Nephron progenitor cell (in vitro differentiated cells): ENCODE results near the gene C1GALT1C1.

Experiments
- DNase-seq: peaks from one replicate; pipeline ENCODE4 v3.0.0; 2021
- H3K27ac Mint-ChIP-seq: 2 replicates; pipeline ENCODE4 v1.8.0; 2021; ENCODE audit warnings: mild to moderate bottlenecking, moderate library complexity, mixed read lengths
- H3K27me3 Mint-ChIP-seq: 2 replicates; pipeline ENCODE4 v1.8.0; 2021; ENCODE audit warnings: mild to moderate bottlenecking, low read depth, mixed read lengths; ENCODE audit not compliant: poor library complexity
- H3K36me3 Mint-ChIP-seq: 2 replicates; pipeline ENCODE4 v1.8.0; 2021; ENCODE audit warnings: low read depth, mixed read lengths
- H3K4me1 Mint-ChIP-seq: 2 replicates; pipeline ENCODE4 v1.8.0; 2021; ENCODE audit warnings: mixed read lengths
- H3K4me3 Mint-ChIP-seq: 2 replicates; pipeline ENCODE4 v1.8.0; 2021; ENCODE audit warnings: mild to moderate bottlenecking, moderate library complexity, mixed read lengths
- H3K9me3 Mint-ChIP-seq: 2 replicates; pipeline ENCODE4 v1.8.0; 2021; ENCODE audit warnings: mild to moderate bottlenecking, moderate library complexity, mixed read lengths
- CTCF ChIP-seq: fragments of 200-600 bp; sonication (generic); IDR thresholded peaks from 2 replicates; pipeline ENCODE4 v1.5.0; 2021; ENCODE audit warnings: antibody characterized with exemption

C1GALT1C1 gene

GRCh38 chrX:120647127-120647526 lies 17.3 kb upstream of the C1GALT1C1 start:
- Mint-ChIP-seq H3K36me3 (no peaks in the 10 kb centered on the region), H3K27ac (no peak overlapping the region), H3K9me3 (peaks cover 57% of the 10 kb centered on the region), H3K4me1 (no peaks in the 10 kb centered on the region), H3K4me3 (no peak overlapping the region), H3K27me3 (no peaks in the 10 kb centered on the region)
- DNase-seq = no peak
- no peak for TF ChIP-seq CTCF

GRCh38 chrX:120642871-120643270 lies 13.0 kb upstream of the C1GALT1C1 start:
- no peaks in the 10 kb centered on the region for H3K36me3 Mint-ChIP-seq
- no peak for DNase-seq

GRCh38 chrX:120638619-120639018 lies 8.8 kb upstream of the C1GALT1C1 start:
- TF ChIP-seq CTCF = no peak
- Mint-ChIP-seq H3K9me3 (peaks cover 33% of the 10 kb centered on the region), H3K4me3 (no peak overlapping the region)

More at GRCh38 chrX:120642871-120643270, 13.0 kb upstream of the C1GALT1C1 start:
- no peaks in the 10 kb centered on the region for H3K27me3 Mint-ChIP-seq
- peaks cover 47% of the 10 kb centered on the region for H3K9me3 Mint-ChIP-seq
- no peak overlapping the region for H3K4me3 Mint-ChIP-seq
- TF ChIP-seq CTCF = no peak
- no peak overlapping the region for H3K27ac Mint-ChIP-seq
- no peaks in the 10 kb centered on the region for H3K4me1 Mint-ChIP-seq

GRCh38 chrX:120625371-120625770 lies 4.5 kb downstream of the C1GALT1C1 start:
- Mint-ChIP-seq H3K4me1 (no peaks in the 10 kb centered on the region), H3K27me3 (no peaks in the 10 kb centered on the region), H3K27ac (no peak overlapping the region), H3K9me3 (peaks cover 28% of the 10 kb centered on the region), H3K4me3 (no peak overlapping the region), H3K36me3 (peaks cover 6% of the 10 kb centered on the region)
- no peak for TF ChIP-seq CTCF
- no peak for DNase-seq

More at GRCh38 chrX:120638619-120639018, 8.8 kb upstream of the C1GALT1C1 start:
- Mint-ChIP-seq H3K4me1 (no peaks in the 10 kb centered on the region), H3K27ac (no peak overlapping the region), H3K36me3 (no peaks in the 10 kb centered on the region), H3K27me3 (no peaks in the 10 kb centered on the region)
- DNase-seq = no peak

GRCh38 chrX:120617996-120618630 lies 11.7 kb downstream of the C1GALT1C1 start:
- DNase-seq = no peak
- Mint-ChIP-seq H3K9me3 (peaks cover 22% of the 10 kb centered on the region), H3K27ac (no peak overlapping the region), H3K36me3 (peaks cover 29% of the 10 kb centered on the region), H3K27me3 (no peaks in the 10 kb centered on the region), H3K4me1 (no peaks in the 10 kb centered on the region), H3K4me3 (no peak overlapping the region)
- TF ChIP-seq CTCF = no peak

- H3K27me3 Mint-ChIP-seq = no peaks in the 10 kb centered on the region
- no peak overlapping the region for H3K4me3 Mint-ChIP-seq
- no peak for DNase-seq
- no peak overlapping the region for H3K27ac Mint-ChIP-seq
- no peak for TF ChIP-seq CTCF
- H3K36me3 Mint-ChIP-seq = peaks cover 37% of the 10 kb centered on the region
- H3K4me1 Mint-ChIP-seq = no peaks in the 10 kb centered on the region
- peaks cover 18% of the 10 kb centered on the region for H3K9me3 Mint-ChIP-seq
Observed at GRCh38 chrX:120614816-120615215, 15.0 kb downstream of the C1GALT1C1 start.
